Right lobe of liver (tissue), 4 donors: Measurements from ENCODE around the gene MUC6.

ENCODE experiments used
- POLR2A ChIP-seq: fragments of 450-650 bp; IDR thresholded peaks from one replicate; pipeline ENCODE4 v1.6.1; 2017; ENCODE audit warnings: antibody characterized with exemption, mild to moderate bottlenecking
- TF ChIP-seq, protein P1 (sequence below), 4 donors: fragments of 200-600 bp in 3 of 4; fragments of 450-650 bp in 1 of 4; IDR thresholded peaks; one replicate each; pipeline versions ENCODE4 v1.5.1 to v1.8.0; 2016 to 2022; ENCODE audit warnings: antibody characterized with exemption in 4 of 4, mild to moderate bottlenecking in 2 of 4
- donor health status: DM: no; HTN: no; CAD: no.
- donor health status: DM: no; HTN: no; CAD: no.
- donor health status: DM: no; HTN: yes; CAD: no.

DNA sequence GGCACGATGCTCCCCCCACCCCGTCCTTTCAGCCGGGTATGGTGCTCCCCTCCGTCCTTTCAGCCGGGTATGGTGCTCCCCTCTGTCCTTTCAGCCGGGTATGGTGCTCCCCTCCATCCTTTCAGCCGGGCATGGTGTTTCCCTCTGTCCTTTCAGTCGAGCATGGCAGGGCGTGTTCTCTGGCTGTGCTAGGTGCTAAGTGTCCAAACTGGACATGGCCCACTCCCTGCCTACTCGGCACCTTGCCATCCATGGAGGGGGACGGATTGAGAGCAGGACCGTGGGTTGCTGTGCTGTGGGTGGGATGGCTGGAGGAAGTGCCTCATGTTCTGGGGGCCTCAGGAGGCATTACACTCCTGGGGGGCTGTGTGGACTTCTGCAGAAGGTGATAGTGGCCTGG, 45.5 kb downstream of the MUC6 start:
- TF ChIP-seq, protein P1, sequence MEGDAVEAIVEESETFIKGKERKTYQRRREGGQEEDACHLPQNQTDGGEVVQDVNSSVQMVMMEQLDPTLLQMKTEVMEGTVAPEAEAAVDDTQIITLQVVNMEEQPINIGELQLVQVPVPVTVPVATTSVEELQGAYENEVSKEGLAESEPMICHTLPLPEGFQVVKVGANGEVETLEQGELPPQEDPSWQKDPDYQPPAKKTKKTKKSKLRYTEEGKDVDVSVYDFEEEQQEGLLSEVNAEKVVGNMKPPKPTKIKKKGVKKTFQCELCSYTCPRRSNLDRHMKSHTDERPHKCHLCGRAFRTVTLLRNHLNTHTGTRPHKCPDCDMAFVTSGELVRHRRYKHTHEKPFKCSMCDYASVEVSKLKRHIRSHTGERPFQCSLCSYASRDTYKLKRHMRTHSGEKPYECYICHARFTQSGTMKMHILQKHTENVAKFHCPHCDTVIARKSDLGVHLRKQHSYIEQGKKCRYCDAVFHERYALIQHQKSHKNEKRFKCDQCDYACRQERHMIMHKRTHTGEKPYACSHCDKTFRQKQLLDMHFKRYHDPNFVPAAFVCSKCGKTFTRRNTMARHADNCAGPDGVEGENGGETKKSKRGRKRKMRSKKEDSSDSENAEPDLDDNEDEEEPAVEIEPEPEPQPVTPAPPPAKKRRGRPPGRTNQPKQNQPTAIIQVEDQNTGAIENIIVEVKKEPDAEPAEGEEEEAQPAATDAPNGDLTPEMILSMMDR (IDR thresholded peaks at IDR 0.05) = no peak
- TF ChIP-seq POLR2A = no peak
